ENCODE measurements around the gene IL13RA1. TPM values are rescaled to one million over a fixed set of nuclear protein-coding genes. Genes with fewer than 3 reads are reported as not detected.

IL13RA1 gene
- total RNA-seq, 1 experiment from 2014 or later: 28.2 TPM

DNA sequence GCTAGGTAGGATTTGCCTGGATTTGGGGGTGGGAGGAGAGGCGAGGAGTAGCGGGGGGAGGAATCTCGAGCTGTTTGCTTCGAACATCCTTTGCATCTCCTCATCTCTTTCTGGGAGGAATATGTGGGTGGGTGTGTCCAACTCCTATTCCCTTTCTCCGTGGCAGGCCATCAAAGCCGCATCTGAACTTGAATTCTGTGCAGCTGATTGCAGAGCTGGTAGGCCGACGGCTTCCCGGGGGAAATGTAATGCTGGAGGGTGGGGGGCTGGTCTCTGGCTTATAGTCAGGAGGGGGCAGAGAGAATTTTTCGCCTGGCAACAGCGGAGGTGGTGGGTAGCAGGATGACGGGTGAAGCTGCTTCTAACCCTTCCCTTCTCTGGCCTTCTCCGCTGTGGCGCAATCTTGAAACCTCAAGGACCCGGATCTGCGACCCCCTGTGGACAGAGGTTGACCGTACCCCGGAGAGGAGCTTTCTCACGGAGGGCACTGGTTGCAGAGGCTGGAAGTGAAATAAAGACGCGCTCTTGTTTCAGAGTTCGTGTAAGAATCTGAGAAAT lies 96.8 kb downstream of the IL13RA1 start:
- H3K4me2 ChIP-seq (ENCODE audit: low read length): peak overlapping the region; percentile 82
- BruUV-seq (replicated peaks): no TSS peak
- no peaks in the 10 kb centered on the region for H3K27me3 ChIP-seq (ENCODE audit: insufficient read depth, low read length)
- no peaks in the 10 kb centered on the region for H3K9me2 ChIP-seq (ENCODE audit: insufficient read depth)
- no peak overlapping the region for H3K27ac ChIP-seq (ENCODE audit: low read depth, low read length)
- ATAC-seq (no peak), DNase-seq (ENCODE audit: low read depth, low spot score) (no peak)
- H3K9me3 ChIP-seq (ENCODE audit: control insufficient read depth in 1 of 2, insufficient read depth in 1 of 2, low read depth in 1 of 2, low read length in 2 of 2): no peaks in the 10 kb centered on the region
- no peak for TF ChIP-seq FOSL1 (IDR thresholded peaks at IDR 0.05; ENCODE audit: low read depth)
- TF ChIP-seq SRF (IDR thresholded peaks at IDR 0.05; ENCODE audit: low read depth): no peak
- TF ChIP-seq, protein P1, sequence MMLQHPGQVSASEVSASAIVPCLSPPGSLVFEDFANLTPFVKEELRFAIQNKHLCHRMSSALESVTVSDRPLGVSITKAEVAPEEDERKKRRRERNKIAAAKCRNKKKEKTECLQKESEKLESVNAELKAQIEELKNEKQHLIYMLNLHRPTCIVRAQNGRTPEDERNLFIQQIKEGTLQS (IDR thresholded peaks at IDR 0.05): no peak
- no peak for TF ChIP-seq TCF7L2 (IDR thresholded peaks at IDR 0.05; ENCODE audit: borderline replicate concordance, extremely low read depth, insufficient read depth, insufficient read length)
- TF ChIP-seq, protein P2, sequence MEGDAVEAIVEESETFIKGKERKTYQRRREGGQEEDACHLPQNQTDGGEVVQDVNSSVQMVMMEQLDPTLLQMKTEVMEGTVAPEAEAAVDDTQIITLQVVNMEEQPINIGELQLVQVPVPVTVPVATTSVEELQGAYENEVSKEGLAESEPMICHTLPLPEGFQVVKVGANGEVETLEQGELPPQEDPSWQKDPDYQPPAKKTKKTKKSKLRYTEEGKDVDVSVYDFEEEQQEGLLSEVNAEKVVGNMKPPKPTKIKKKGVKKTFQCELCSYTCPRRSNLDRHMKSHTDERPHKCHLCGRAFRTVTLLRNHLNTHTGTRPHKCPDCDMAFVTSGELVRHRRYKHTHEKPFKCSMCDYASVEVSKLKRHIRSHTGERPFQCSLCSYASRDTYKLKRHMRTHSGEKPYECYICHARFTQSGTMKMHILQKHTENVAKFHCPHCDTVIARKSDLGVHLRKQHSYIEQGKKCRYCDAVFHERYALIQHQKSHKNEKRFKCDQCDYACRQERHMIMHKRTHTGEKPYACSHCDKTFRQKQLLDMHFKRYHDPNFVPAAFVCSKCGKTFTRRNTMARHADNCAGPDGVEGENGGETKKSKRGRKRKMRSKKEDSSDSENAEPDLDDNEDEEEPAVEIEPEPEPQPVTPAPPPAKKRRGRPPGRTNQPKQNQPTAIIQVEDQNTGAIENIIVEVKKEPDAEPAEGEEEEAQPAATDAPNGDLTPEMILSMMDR (IDR thresholded peaks at IDR 0.05 in 2 of 3, conservative IDR thresholded peaks at IDR 0.05 in 1 of 3; ENCODE audit: borderline replicate concordance in 1 of 3, insufficient read depth in 1 of 3, low read depth in 2 of 3, low read length in 2 of 3): no peak
- TF ChIP-seq, protein P3, sequence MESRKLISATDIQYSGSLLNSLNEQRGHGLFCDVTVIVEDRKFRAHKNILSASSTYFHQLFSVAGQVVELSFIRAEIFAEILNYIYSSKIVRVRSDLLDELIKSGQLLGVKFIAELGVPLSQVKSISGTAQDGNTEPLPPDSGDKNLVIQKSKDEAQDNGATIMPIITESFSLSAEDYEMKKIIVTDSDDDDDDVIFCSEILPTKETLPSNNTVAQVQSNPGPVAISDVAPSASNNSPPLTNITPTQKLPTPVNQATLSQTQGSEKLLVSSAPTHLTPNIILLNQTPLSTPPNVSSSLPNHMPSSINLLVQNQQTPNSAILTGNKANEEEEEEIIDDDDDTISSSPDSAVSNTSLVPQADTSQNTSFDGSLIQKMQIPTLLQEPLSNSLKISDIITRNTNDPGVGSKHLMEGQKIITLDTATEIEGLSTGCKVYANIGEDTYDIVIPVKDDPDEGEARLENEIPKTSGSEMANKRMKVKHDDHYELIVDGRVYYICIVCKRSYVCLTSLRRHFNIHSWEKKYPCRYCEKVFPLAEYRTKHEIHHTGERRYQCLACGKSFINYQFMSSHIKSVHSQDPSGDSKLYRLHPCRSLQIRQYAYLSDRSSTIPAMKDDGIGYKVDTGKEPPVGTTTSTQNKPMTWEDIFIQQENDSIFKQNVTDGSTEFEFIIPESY (IDR thresholded peaks at IDR 0.05; ENCODE audit: extremely low read depth, insufficient replicate concordance, low read length): no peak
- TF ChIP-seq SP1 (IDR thresholded peaks at IDR 0.05; ENCODE audit: low read depth): no peak
- no peak for TF ChIP-seq EGR1 (IDR thresholded peaks at IDR 0.05; ENCODE audit: low read depth)
- TF ChIP-seq, protein P4, sequence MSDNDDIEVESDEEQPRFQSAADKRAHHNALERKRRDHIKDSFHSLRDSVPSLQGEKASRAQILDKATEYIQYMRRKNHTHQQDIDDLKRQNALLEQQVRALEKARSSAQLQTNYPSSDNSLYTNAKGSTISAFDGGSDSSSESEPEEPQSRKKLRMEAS (IDR thresholded peaks at IDR 0.05): no peak
- no peak for TF ChIP-seq CBX3 (IDR thresholded peaks at IDR 0.05; ENCODE audit: low read depth)
- no peak for TF ChIP-seq EZH2phosphoT487 (IDR thresholded peaks at IDR 0.05; ENCODE audit: borderline replicate concordance)
- no peak for TF ChIP-seq SIN3A (IDR thresholded peaks at IDR 0.05; ENCODE audit: low read depth)
- no peak for TF ChIP-seq ZFX (IDR thresholded peaks at IDR 0.05)
- POLR2A ChIA-PET: no interaction called here
- H3K79me2 ChIP-seq (ENCODE audit: insufficient read depth, low read length): no peaks in the 10 kb centered on the region
- no peaks in the 10 kb centered on the region for H3K36me3 ChIP-seq (ENCODE audit: control insufficient read depth in 1 of 2, insufficient read depth in 2 of 2, low read length in 2 of 2)
- CTCF ChIA-PET: interaction anchor here (1.1 kb wide), 1 partner anchor 15 kb away, joined by 8 read pairs; no protein-coding TSS in a partner anchor
- RAD21 ChIA-PET (ENCODE audit: low non-redundant PET in 1 of 2, low total read pairs in 2 of 2, uncharacterized antibody in 2 of 2, unreplicated experiment in 2 of 2): no interaction called here
- peak overlapping the region; percentile 33 to 50 for H3K4me3 ChIP-seq (replicated peaks in 1 of 2; ENCODE audit: low read depth in 1 of 2, low read length in 2 of 2)
- intact Hi-C loops (cut with micrococcal nuclease): no loop called here
- H4K20me1 ChIP-seq (ENCODE audit: insufficient read depth): no peaks in the 10 kb centered on the region
- H3K9ac ChIP-seq (ENCODE audit: low read length): no peak overlapping the region
- peaks cover 0 to 12% of the 10 kb centered on the region in 2 experiments; a peak in 2 of 4 replicates for H3K4me1 ChIP-seq (ENCODE audit: control insufficient read depth in 1 of 2, insufficient read depth in 2 of 2, low read length in 2 of 2)
- peak overlapping the region; percentile 15 for H2AFZ ChIP-seq (ENCODE audit: low read depth, low read length, poor library complexity, severe bottlenecking)
